NCI-H1436 (cell line): ENCODE measurements around the gene SETBP1.

Experiments
- DNase-seq: peaks from one replicate; lab custom pipeline; 2025; lab: John Stamatoyannopoulos, UW

Gene SETBP1

GRCh38 chr18:45110577-45111501 is 430.2 kb downstream of the SETBP1 start:
- no peak for DNase-seq

GRCh38 chr18:45111502-45111848 is 430.8 kb downstream of the SETBP1 start:
- DNase-seq: no peak

DNA sequence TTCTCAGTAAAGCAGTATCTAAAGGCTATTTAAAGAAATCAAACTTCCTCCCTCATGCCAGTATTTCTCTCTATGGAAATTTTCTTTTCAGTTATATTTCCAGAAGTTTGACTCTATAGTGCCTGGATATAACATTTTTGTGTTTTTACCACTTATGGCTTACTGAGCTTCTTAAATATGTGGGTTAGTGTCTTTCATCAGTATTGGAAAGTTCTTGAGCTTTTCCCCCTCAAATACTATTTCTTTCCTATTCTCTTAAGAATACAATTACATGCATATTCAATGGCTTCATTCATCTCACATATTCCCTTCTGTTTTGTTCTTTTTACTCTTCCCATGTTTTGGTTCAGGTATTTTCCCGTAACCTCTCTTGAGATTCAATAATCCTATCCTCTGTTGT is 432.0 kb downstream of the SETBP1 start:
- DNase-seq: no peak

- DNase-seq: no peak
Measured at GRCh38 chr18:45116116-45116515, 435.4 kb downstream of the SETBP1 start.
